ENCODE measurements around the gene RRN3. TPM values are rescaled to one million over a fixed set of nuclear protein-coding genes. Genes with fewer than 3 reads are reported as not detected.
"Not testable (repeated sequence)": the region's sequence is repeated elsewhere in the genome, so short reads cannot be mapped to it uniquely, and the experiment has no call there.

Gene RRN3
- total RNA-seq, 4 donors from 2014 or later, result 20.0 to 30.1 (median 23.5) TPM

- 81% methylated on average over 1 of the region's 1 CpG for WGBS
- H3K4me3 ChIP-seq, H3K9me3 ChIP-seq, H3K27me3 ChIP-seq: not testable (repeated sequence)
- Histone ChIP-seq H3K27ac (peak overlapping the region; percentile 0), H3K4me1 (peaks cover 24% of the 10 kb centered on the region), H3K36me3 (peaks cover 59% of the 10 kb centered on the region)
- DNase-seq (ENCODE audit: low spot score in 2 of 2), result peak in 1 of 2 donors; percentile 45
Measured at GRCh38 chr16:15024858-15025199, 69.2 kb downstream of the RRN3 start.

- WGBS, result 84% methylated on average over 12 of the region's 13 CpGs
- H3K4me3 ChIP-seq, H3K9me3 ChIP-seq, H3K27me3 ChIP-seq: not testable (repeated sequence)
- Histone ChIP-seq H3K4me1 (peaks cover 20% of the 10 kb centered on the region), H3K36me3 (peaks cover 60% of the 10 kb centered on the region), H3K27ac (peak overlapping the region; percentile 9)
- DNase-seq (ENCODE audit: low spot score in 2 of 2), result peak in 1 of 2 donors; percentile 52
Measured at GRCh38 chr16:15023381-15024077, 70.5 kb downstream of the RRN3 start.

GRCh38 chr16:15022194-15022593 lies 71.9 kb downstream of the RRN3 start:
- Histone ChIP-seq H3K36me3 (peaks cover 55% of the 10 kb centered on the region), H3K4me1 (peaks cover 21% of the 10 kb centered on the region)
- H3K9me3 ChIP-seq, H3K27me3 ChIP-seq, H3K27ac ChIP-seq, H3K4me3 ChIP-seq: not testable (repeated sequence)
- 33% methylated on average over 4 of the region's 4 CpGs for WGBS
- peak in 1 of 2 donors; percentile 35 for TF ChIP-seq CTCF (IDR thresholded peaks at IDR 0.05)
- peak in 1 of 2 donors; percentile 55 for DNase-seq (ENCODE audit: low spot score in 2 of 2)

DNA sequence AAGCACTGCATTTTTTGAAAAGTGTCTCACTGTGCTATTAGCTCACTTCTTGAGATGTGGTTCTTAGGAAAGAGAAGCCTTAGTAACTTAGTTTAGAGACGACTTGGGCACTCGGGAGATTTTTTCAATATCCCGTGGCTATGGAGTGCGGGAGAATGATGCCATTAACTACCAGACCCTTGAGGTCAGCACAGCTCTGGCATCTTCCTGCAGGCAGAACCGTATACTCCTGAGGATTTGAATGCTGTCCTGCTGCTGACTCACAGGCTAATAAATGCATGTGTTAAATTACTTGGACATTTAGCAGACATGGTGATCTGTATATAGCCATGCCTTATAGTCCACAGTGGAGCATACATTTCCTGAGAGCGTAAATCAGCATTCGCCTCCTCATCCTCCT lies 72.6 kb downstream of the RRN3 start:
- H3K27ac ChIP-seq, H3K4me3 ChIP-seq, H3K9me3 ChIP-seq, H3K27me3 ChIP-seq: not testable (repeated sequence)
- H3K4me1 ChIP-seq, result peaks cover 29% of the 10 kb centered on the region
- peak in 1 of 2 donors; percentile 20 for DNase-seq (ENCODE audit: low spot score in 2 of 2)
- peaks cover 53% of the 10 kb centered on the region for H3K36me3 ChIP-seq
- 78% methylated on average over 7 of the region's 7 CpGs for WGBS

- WGBS, result 38% methylated on average over 4 of the region's 4 CpGs
- peak in 1 of 2 donors; percentile 86 for DNase-seq (ENCODE audit: low spot score in 2 of 2)
Measured at GRCh38 chr16:15016951-15017580, 77.0 kb downstream of the RRN3 start.

DNA sequence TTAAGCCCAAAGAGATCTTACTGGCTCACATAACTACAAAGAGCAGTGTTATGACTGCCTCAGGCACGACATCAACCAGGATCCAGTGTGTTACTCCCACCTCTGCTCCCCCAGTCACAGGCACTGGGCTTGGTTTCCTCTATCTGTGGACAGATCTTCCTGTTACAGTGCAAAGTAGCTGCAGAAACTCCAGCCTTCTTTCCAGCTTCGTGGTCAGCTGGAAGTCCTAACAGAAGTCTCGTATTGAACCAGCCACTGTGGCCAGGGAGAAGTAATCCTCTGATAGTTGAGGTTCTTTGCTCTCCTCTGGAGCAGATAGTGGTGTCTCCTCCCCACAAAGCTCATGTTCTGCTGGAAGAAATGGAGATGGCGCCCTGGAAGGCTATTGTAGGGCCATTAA lies 77.7 kb downstream of the RRN3 start:
- Histone ChIP-seq H3K4me1 (peaks cover 38% of the 10 kb centered on the region), H3K27ac (peak overlapping the region; percentile 48), H3K36me3 (peaks cover 33% of the 10 kb centered on the region)
- not testable (repeated sequence) for DNase-seq (ENCODE audit: low spot score in 2 of 2); H3K4me3 ChIP-seq; H3K27me3 ChIP-seq; H3K9me3 ChIP-seq
- 68% methylated on average over 4 of the region's 4 CpGs for WGBS

More at GRCh38 chr16:15016951-15017580, 77.0 kb downstream of the RRN3 start:
- not testable (repeated sequence) for H3K27me3 ChIP-seq, H3K9me3 ChIP-seq, H3K4me3 ChIP-seq
- Histone ChIP-seq H3K4me1 (peaks cover 38% of the 10 kb centered on the region), H3K27ac (peak overlapping the region; percentile 48), H3K36me3 (peaks cover 33% of the 10 kb centered on the region)
- TF ChIP-seq POLR2AphosphoS5 (IDR thresholded peaks at IDR 0.05), result peak in 1 of 3 donors; percentile 46

- Histone ChIP-seq H3K4me1 (peaks cover 38% of the 10 kb centered on the region), H3K27ac (peak overlapping the region; percentile 71), H3K36me3 (peaks cover 37% of the 10 kb centered on the region)
- WGBS, result 98% methylated on average over 3 of the region's 3 CpGs
- DNase-seq (ENCODE audit: low spot score in 2 of 2); H3K4me3 ChIP-seq; H3K27me3 ChIP-seq; H3K9me3 ChIP-seq: not testable (repeated sequence)
Measured at GRCh38 chr16:15015671-15016070, 78.4 kb downstream of the RRN3 start.

- not testable (repeated sequence) for DNase-seq (ENCODE audit: low spot score in 2 of 2); H3K9me3 ChIP-seq; H3K27me3 ChIP-seq; H3K27ac ChIP-seq; H3K4me3 ChIP-seq
- Histone ChIP-seq H3K36me3 (peaks cover 28% of the 10 kb centered on the region), H3K4me1 (peaks cover 37% of the 10 kb centered on the region)
- 95% methylated on average over 10 of the region's 10 CpGs for WGBS
Measured at GRCh38 chr16:15012941-15013340, 81.1 kb downstream of the RRN3 start.

Other genes starting within 250 kb of the RRN3 start
- 100 to 1,000 TPM in 1 of 4 donors, 10 to 100 TPM in 3; 76.1 to 187 (median 78.8) TPM for gene NPIPA1, start 156.8 kb downstream of the RRN3 start, total RNA-seq
- 10 to 100 TPM; 37.8 to 81.0 (median 62.4) TPM for gene PDXDC1, start 119.2 kb downstream of the RRN3 start, total RNA-seq
- gene NTAN1, start 38.2 kb downstream of the RRN3 start, total RNA-seq, result 10 to 100 TPM; 41.0 to 59.1 (median 50.1) TPM